HEK293T (cell line): ENCODE results near the gene SHISAL1.

Experiments used
- CTCF ChIA-PET: fragments of 350-600 bp; formaldehyde crosslinking; extraction: SDS; loops from one replicate; lab custom pipeline; 2021; ENCODE audit warnings: antibody characterized with exemption, inconsistent platforms; lab: Yijun Ruan, JAX
- POLR2A ChIA-PET: fragments of 350-600 bp; formaldehyde crosslinking; extraction: SDS; loops from one replicate; lab custom pipeline; 2020; ENCODE audit warnings: antibody characterized with exemption, inconsistent platforms; lab: Yijun Ruan, JAX
- DNase-seq: peaks from one replicate; pipeline ENCODE4 v3.0.0; 2012; ENCODE audit warnings: mixed read lengths; ENCODE audit errors: extremely low spot score
- ARNT ChIP-seq: fragments of 450-650 bp; IDR thresholded peaks from 2 replicates; pipeline ENCODE4 v1.6.1; 2017; ENCODE audit warnings: mild to moderate bottlenecking
- BHLHE40 ChIP-seq: fragments of 450-650 bp; IDR thresholded peaks from 2 replicates; pipeline ENCODE4 v1.6.1; 2016; ENCODE audit warnings: mild to moderate bottlenecking, moderate library complexity, borderline replicate concordance
- CTBP1 ChIP-seq: fragments of 450-650 bp; IDR thresholded peaks from 2 replicates; pipeline ENCODE4 v1.6.1; 2016; ENCODE audit warnings: borderline replicate concordance
- ELF4 ChIP-seq: fragments of 450-650 bp; IDR thresholded peaks from 2 replicates; pipeline ENCODE4 v1.6.1; 2017; ENCODE audit warnings: antibody characterized with exemption
- FOXA1 ChIP-seq: fragments of 450-650 bp; IDR thresholded peaks from 2 replicates; pipeline ENCODE4 v1.6.1; 2016; ENCODE audit warnings: mild to moderate bottlenecking
- FOXK2 ChIP-seq: fragments of 450-650 bp; IDR thresholded peaks from 2 replicates; pipeline ENCODE4 v1.6.1; 2016; ENCODE audit warnings: mild to moderate bottlenecking
- FOXM1 ChIP-seq: fragments of 450-650 bp; IDR thresholded peaks from 2 replicates; pipeline ENCODE4 v1.6.1; 2017; ENCODE audit warnings: mild to moderate bottlenecking, borderline replicate concordance
- HDGF ChIP-seq: fragments of 450-650 bp; IDR thresholded peaks from 2 replicates; pipeline ENCODE4 v1.6.1; 2017; ENCODE audit warnings: antibody characterized with exemption, borderline replicate concordance
- L3MBTL2 ChIP-seq: fragments of 450-650 bp; conservative IDR thresholded peaks from 2 replicates; pipeline ENCODE4 v1.6.1; 2016; ENCODE audit warnings: mild to moderate bottlenecking
- LEF1 ChIP-seq: fragments of 450-650 bp; IDR thresholded peaks from 2 replicates; pipeline ENCODE4 v1.6.1; 2017; ENCODE audit warnings: mild to moderate bottlenecking, borderline replicate concordance
- NFRKB ChIP-seq: fragments of 450-650 bp; IDR thresholded peaks from 2 replicates; pipeline ENCODE4 v1.6.1; 2016; ENCODE audit warnings: mild to moderate bottlenecking, moderate library complexity
- PKNOX1 ChIP-seq: fragments of 450-650 bp; IDR thresholded peaks from 2 replicates; pipeline ENCODE4 v1.6.1; 2016
- SP1 ChIP-seq: fragments of 450-650 bp; IDR thresholded peaks from 2 replicates; pipeline ENCODE4 v1.6.1; 2017
- SUZ12 ChIP-seq: fragments of 450-650 bp; IDR thresholded peaks from 2 replicates; pipeline ENCODE4 v1.6.1; 2016; ENCODE audit warnings: mild to moderate bottlenecking
- TARDBP ChIP-seq: fragments of 450-650 bp; IDR thresholded peaks from 2 replicates; pipeline ENCODE4 v1.6.1; 2016
- ZNF384 ChIP-seq: fragments of 450-650 bp; IDR thresholded peaks from 2 replicates; pipeline ENCODE4 v1.6.1; 2016

Gene SHISAL1

GRCh38 chr22:44292521-44292920 is 20.2 kb downstream of the SHISAL1 start:
- DNase-seq, result no peak

GRCh38 chr22:44291674-44292360 is 20.9 kb downstream of the SHISAL1 start:
- no peak for TF ChIP-seq SP1
- TF ChIP-seq PKNOX1, result peak; percentile 64
- ChIA-PET POLR2A (no interaction called here), CTCF (no interaction called here)
- no peak for DNase-seq

More at GRCh38 chr22:44292521-44292920, 20.2 kb downstream of the SHISAL1 start:
- no peak for TF ChIP-seq BHLHE40
- no peak for TF ChIP-seq ZNF384
- TF ChIP-seq FOXK2, result no peak
- TF ChIP-seq NFRKB, result no peak
- ChIA-PET CTCF (no interaction called here), POLR2A (no interaction called here)

GRCh38 chr22:44291265-44291664 is 21.5 kb downstream of the SHISAL1 start:
- CTCF ChIA-PET, result no interaction called here
- POLR2A ChIA-PET, result no interaction called here
- TF ChIP-seq ZNF384, result no peak
- no peak for TF ChIP-seq HDGF
- TF ChIP-seq L3MBTL2, result no peak
- no peak for TF ChIP-seq ELF4
- no peak for TF ChIP-seq FOXA1
- TF ChIP-seq BHLHE40, result no peak
- TF ChIP-seq FOXK2, result no peak
- no peak for TF ChIP-seq SUZ12
- TF ChIP-seq TARDBP, result no peak
- no peak for TF ChIP-seq FOXM1
- TF ChIP-seq LEF1, result no peak
- no peak for TF ChIP-seq NFRKB
- TF ChIP-seq CTBP1, result no peak
- TF ChIP-seq ARNT, result no peak
- TF ChIP-seq PKNOX1, result no peak
- no peak for TF ChIP-seq SP1
- DNase-seq, result no peak

- ChIA-PET CTCF (no interaction called here), POLR2A (no interaction called here)
- DNase-seq, result no peak
These were observed 23.2 kb downstream of the SHISAL1 start for GRCh38 chr22:44289414-44290171.

GRCh38 chr22:44288913-44289312 is 23.8 kb downstream of the SHISAL1 start:
- CTCF ChIA-PET, result no interaction called here
- no peak for DNase-seq
- POLR2A ChIA-PET, result no interaction called here
- TF ChIP-seq CTBP1, result no peak
- no peak for TF ChIP-seq FOXK2

More at GRCh38 chr22:44289414-44290171, 23.2 kb downstream of the SHISAL1 start:
- no peak for TF ChIP-seq FOXA1
- TF ChIP-seq ELF4, result no peak
- no peak for TF ChIP-seq CTBP1
- TF ChIP-seq NFRKB, result no peak
- no peak for TF ChIP-seq TARDBP
- TF ChIP-seq FOXM1, result no peak
- TF ChIP-seq ARNT, result no peak
- no peak for TF ChIP-seq FOXK2
- no peak for TF ChIP-seq L3MBTL2
- TF ChIP-seq ZNF384, result no peak
- no peak for TF ChIP-seq SUZ12
- TF ChIP-seq SP1, result no peak
- no peak for TF ChIP-seq PKNOX1
- no peak for TF ChIP-seq LEF1
- no peak for TF ChIP-seq BHLHE40
- no peak for TF ChIP-seq HDGF

- ChIA-PET CTCF (no interaction called here), POLR2A (no interaction called here)
- no peak for DNase-seq
- TF ChIP-seq FOXK2, result no peak
- TF ChIP-seq TARDBP, result no peak
- no peak for TF ChIP-seq HDGF
- no peak for TF ChIP-seq L3MBTL2
These were observed 25.0 kb downstream of the SHISAL1 start for GRCh38 chr22:44287741-44288140.
